Osteoblast (primary cell): ENCODE data around the gene FRZB. TPM values are rescaled to one million over a fixed set of nuclear protein-coding genes. Genes with fewer than 3 reads are reported as not detected.

Source experiments
- DNase-seq: peaks from one replicate; pipeline ENCODE4 v3.0.0; 2011; ENCODE audit warnings: low spot score, mixed read lengths; ENCODE audit not compliant: insufficient read length; ENCODE audit errors: missing footprints
- H2AFZ ChIP-seq: 2 replicates; pipeline ENCODE4 v1.6.0; 2011; ENCODE audit warnings: mild to moderate bottlenecking, low read length
- H3K27ac ChIP-seq: 2 replicates; pipeline ENCODE4 v1.5.1; 2011; ENCODE audit warnings: mild to moderate bottlenecking, low read depth, low read length, moderate library complexity
- H3K27me3 ChIP-seq: 2 replicates; pipeline ENCODE4 v1.6.0; 2012; ENCODE audit warnings: mild to moderate bottlenecking, control low read depth, inconsistent platforms, low read length, moderate library complexity; ENCODE audit not compliant: insufficient read depth
- H3K36me3 ChIP-seq: 2 replicates; pipeline ENCODE4 v1.5.1; 2011; ENCODE audit warnings: mild to moderate bottlenecking, low read length, control low read depth, moderate library complexity; ENCODE audit not compliant: insufficient read depth
- H3K4me1 ChIP-seq: 2 replicates; pipeline ENCODE4 v1.5.1; 2011; ENCODE audit warnings: mild to moderate bottlenecking, low read length, control low read depth, moderate library complexity; ENCODE audit not compliant: insufficient read depth
- H3K4me2 ChIP-seq: 2 replicates; pipeline ENCODE4 v1.6.0; 2011; ENCODE audit warnings: mild to moderate bottlenecking, low read length; ENCODE audit not compliant: insufficient read depth
- H3K4me3 ChIP-seq: fragments of 200-600 bp; sonication (generic); 3 replicates; pipeline ENCODE4 v1.5.1; 2012; ENCODE audit warnings: mild to moderate bottlenecking, low read length, inconsistent platforms; ENCODE audit not compliant: insufficient read depth
- H3K79me2 ChIP-seq: 2 replicates; pipeline ENCODE4 v1.6.0; 2012; ENCODE audit warnings: mild to moderate bottlenecking, low read length, control low read depth, inconsistent platforms; ENCODE audit not compliant: insufficient read depth
- H3K9me3 ChIP-seq: 2 replicates; pipeline ENCODE4 v1.5.1; 2011; ENCODE audit warnings: low read depth, low read length, control low read depth
- H4K20me1 ChIP-seq: 2 replicates; pipeline ENCODE4 v1.6.0; 2012; ENCODE audit warnings: mild to moderate bottlenecking, low read length, control low read depth; ENCODE audit not compliant: insufficient read depth
- total RNA-seq: library from RNA; depleted of rRNA; stranded (reverse); fragments of >200 nt; gene quantifications from 2 replicates; pipeline ENCODE4 v1.2.3, GENCODE V29; 2012
- TF ChIP-seq, protein P1 (sequence below): IDR thresholded peaks from 2 replicates; pipeline ENCODE4 v1.5.1; 2011; ENCODE audit warnings: mild to moderate bottlenecking, low read depth, low read length, moderate library complexity; ENCODE audit errors: extremely low read depth

FRZB gene
- total RNA-seq, 1 donor: 0.36 TPM

GRCh38 chr2:182818501-182818900, 47.9 kb downstream of the FRZB start:
- Histone ChIP-seq H3K4me1 (no peaks in the 10 kb centered on the region), H2AFZ (peak overlapping the region; percentile 26)
- TF ChIP-seq, protein P1, sequence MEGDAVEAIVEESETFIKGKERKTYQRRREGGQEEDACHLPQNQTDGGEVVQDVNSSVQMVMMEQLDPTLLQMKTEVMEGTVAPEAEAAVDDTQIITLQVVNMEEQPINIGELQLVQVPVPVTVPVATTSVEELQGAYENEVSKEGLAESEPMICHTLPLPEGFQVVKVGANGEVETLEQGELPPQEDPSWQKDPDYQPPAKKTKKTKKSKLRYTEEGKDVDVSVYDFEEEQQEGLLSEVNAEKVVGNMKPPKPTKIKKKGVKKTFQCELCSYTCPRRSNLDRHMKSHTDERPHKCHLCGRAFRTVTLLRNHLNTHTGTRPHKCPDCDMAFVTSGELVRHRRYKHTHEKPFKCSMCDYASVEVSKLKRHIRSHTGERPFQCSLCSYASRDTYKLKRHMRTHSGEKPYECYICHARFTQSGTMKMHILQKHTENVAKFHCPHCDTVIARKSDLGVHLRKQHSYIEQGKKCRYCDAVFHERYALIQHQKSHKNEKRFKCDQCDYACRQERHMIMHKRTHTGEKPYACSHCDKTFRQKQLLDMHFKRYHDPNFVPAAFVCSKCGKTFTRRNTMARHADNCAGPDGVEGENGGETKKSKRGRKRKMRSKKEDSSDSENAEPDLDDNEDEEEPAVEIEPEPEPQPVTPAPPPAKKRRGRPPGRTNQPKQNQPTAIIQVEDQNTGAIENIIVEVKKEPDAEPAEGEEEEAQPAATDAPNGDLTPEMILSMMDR: no peak

GRCh38 chr2:182817558-182817957, 48.9 kb downstream of the FRZB start:
- no peak overlapping the region for H2AFZ ChIP-seq
- H3K79me2 ChIP-seq: no peaks in the 10 kb centered on the region
- H3K4me3 ChIP-seq: no peak overlapping the region
- TF ChIP-seq, protein P1: no peak
- no peak overlapping the region for H3K27ac ChIP-seq
- DNase-seq: no peak
- H3K4me1 ChIP-seq: no peaks in the 10 kb centered on the region
- H3K27me3 ChIP-seq: peaks cover 27% of the 10 kb centered on the region
- H4K20me1 ChIP-seq: no peaks in the 10 kb centered on the region
- no peaks in the 10 kb centered on the region for H3K36me3 ChIP-seq
- H3K9me3 ChIP-seq: no peaks in the 10 kb centered on the region
- H3K4me2 ChIP-seq: no peak overlapping the region

More at GRCh38 chr2:182818501-182818900, 47.9 kb downstream of the FRZB start:
- no peaks in the 10 kb centered on the region for H3K9me3 ChIP-seq
- no peak overlapping the region for H3K4me2 ChIP-seq
- no peaks in the 10 kb centered on the region for H3K79me2 ChIP-seq
- H3K27me3 ChIP-seq: peaks cover 19% of the 10 kb centered on the region
- DNase-seq: no peak
- H3K4me3 ChIP-seq: no peak overlapping the region
- H3K27ac ChIP-seq: no peak overlapping the region
- H4K20me1 ChIP-seq: no peaks in the 10 kb centered on the region
- H3K36me3 ChIP-seq: no peaks in the 10 kb centered on the region

DNA sequence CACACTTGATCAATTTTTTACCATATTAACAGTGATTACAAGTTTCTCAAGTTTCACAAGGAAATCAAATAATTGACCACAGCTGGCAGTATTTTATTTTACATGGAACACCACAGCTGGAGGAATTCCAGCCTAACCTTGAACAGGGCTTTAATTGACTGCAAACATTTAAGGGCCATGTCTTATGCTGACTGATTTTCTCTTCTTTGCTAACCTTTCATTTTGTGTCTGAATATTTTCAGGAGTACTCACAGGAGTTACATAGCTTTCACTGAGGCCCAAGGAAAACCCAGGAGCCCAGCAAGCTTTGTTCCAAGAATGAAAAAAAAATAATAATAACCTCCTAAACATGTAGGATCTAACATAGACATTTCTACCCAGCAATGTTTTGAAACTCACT, 49.6 kb downstream of the FRZB start:
- no peak overlapping the region for H2AFZ ChIP-seq
- H3K4me2 ChIP-seq: no peak overlapping the region
- DNase-seq: no peak

GRCh38 chr2:182814804-182815203, 51.6 kb downstream of the FRZB start:
- Histone ChIP-seq H4K20me1 (no peaks in the 10 kb centered on the region), H3K4me3 (no peak overlapping the region), H3K9me3 (no peaks in the 10 kb centered on the region), H3K27ac (no peak overlapping the region), H3K27me3 (peaks cover 42% of the 10 kb centered on the region), H3K4me2 (no peak overlapping the region), H3K4me1 (no peaks in the 10 kb centered on the region), H2AFZ (no peak overlapping the region), H3K36me3 (no peaks in the 10 kb centered on the region), H3K79me2 (no peaks in the 10 kb centered on the region)
- DNase-seq: no peak
- TF ChIP-seq, protein P1: no peak

More for the DNA sequence above, 49.6 kb downstream of the FRZB start:
- Histone ChIP-seq H3K4me3 (no peak overlapping the region), H4K20me1 (no peaks in the 10 kb centered on the region), H3K79me2 (no peaks in the 10 kb centered on the region), H3K9me3 (no peaks in the 10 kb centered on the region), H3K27ac (no peak overlapping the region), H3K27me3 (peaks cover 28% of the 10 kb centered on the region), H3K36me3 (no peaks in the 10 kb centered on the region), H3K4me1 (no peaks in the 10 kb centered on the region)
- TF ChIP-seq, protein P1: no peak
